HCT116 (cell line): ENCODE measurements around the gene LAS1L. TPM values are rescaled to one million over a fixed set of nuclear protein-coding genes. Genes with fewer than 3 reads are reported as not detected.

Experiments
- ATAC-seq: fragments of 200-7000 bp; cut with Tn5 transposase; 2 replicates; pipeline ENCODE4 v1.9.1; 2020; ENCODE audit warnings: mild to moderate bottlenecking, moderate library complexity
- BruUV-seq: library from RNA; stranded (reverse); fragments of 400-500 nt; replicated peaks from 2 replicates; lab custom pipeline; 2021; lab: Mats Ljungman, UMichigan
- CTCF ChIA-PET: fragments of 300-600 bp; sonication (Branson Sonifier 250); formaldehyde crosslinking; loops from one replicate; lab custom pipeline; 2021; ENCODE audit warnings: antibody characterized with exemption; lab: Charles Lee
- POLR2A ChIA-PET: fragments of 300-600, 350-600 bp; sonication (Branson Sonifier 250); formaldehyde crosslinking; loops from one replicate; lab custom pipeline; 2021; ENCODE audit warnings: antibody characterized with exemption; lab: Charles Lee
- RAD21 ChIA-PET, 2 experiments: fragments of 300-600 bp; sonication (Branson Sonifier 250); formaldehyde crosslinking; loops; one replicate each; lab custom pipeline; 2023; ENCODE audit warnings: low total read pairs in 2 of 2; ENCODE audit not compliant: uncharacterized antibody in 2 of 2, unreplicated experiment in 2 of 2, low non-redundant PET in 1 of 2; lab: Charles Lee
- DNase-seq: peaks from one replicate; pipeline ENCODE4 v3.0.0-alpha.2; 2010; ENCODE audit warnings: low read depth, low spot score
- H2AFZ ChIP-seq: fragments of 200-600 bp; shearing (Covaris generic), sonication (generic); 2 replicates; pipeline ENCODE4 v1.6.1; 2017; ENCODE audit warnings: low read depth, mixed run types, mixed read lengths, antibody characterized with exemption, low read length; ENCODE audit not compliant: poor library complexity, severe bottlenecking
- H3K27ac ChIP-seq: 2 replicates; pipeline ENCODE4 v1.5.1; 2012; ENCODE audit warnings: low read depth, low read length
- H3K27me3 ChIP-seq: fragments of 200-600 bp; sonication (generic); 2 replicates; pipeline ENCODE4 v1.6.1; 2016; ENCODE audit warnings: mixed run types, low read length, mixed read lengths; ENCODE audit not compliant: insufficient read depth
- H3K36me3 ChIP-seq, 2 experiments: fragments of 200-500 bp in 1 of 2; fragments of 200-600 bp in 1 of 2; sonication (Bioruptor generic) in 1 of 2; sonication (generic) in 1 of 2; 2 replicates each; pipeline versions ENCODE4 v1.5.1 to v1.6.1; 2014 to 2016; ENCODE audit warnings: low read length in 2 of 2, inconsistent platforms in 1 of 2, mixed read lengths in 1 of 2, mixed run types in 1 of 2; ENCODE audit not compliant: insufficient read depth in 2 of 2, control insufficient read depth in 1 of 2
- H3K4me1 ChIP-seq, 2 experiments: fragments of 200-600 bp in 1 of 2; sonication (generic) in 1 of 2; 2 replicates each; pipeline versions ENCODE4 v1.5.1 to v1.6.1; 2012 to 2017; ENCODE audit warnings: low read length in 2 of 2, inconsistent platforms in 1 of 2, mild to moderate bottlenecking in 1 of 2, mixed read lengths in 1 of 2, mixed run types in 1 of 2, moderate library complexity in 1 of 2; ENCODE audit not compliant: insufficient read depth in 2 of 2, control insufficient read depth in 1 of 2
- H3K4me2 ChIP-seq: fragments of 200-600 bp; sonication (generic); 2 replicates; pipeline ENCODE4 v1.6.1; 2017; ENCODE audit warnings: mixed run types, low read length, mixed read lengths
- H3K4me3 ChIP-seq, 2 experiments: fragments of 200-600 bp in 1 of 2; sonication (generic) in 1 of 2; replicated peaks in 1 of 2; 2 replicates each; pipeline ENCODE4 v1.5.1; 2011 to 2016; ENCODE audit warnings: low read length in 2 of 2, control low read depth in 1 of 2, low read depth in 1 of 2, mild to moderate bottlenecking in 1 of 2, mixed read lengths in 1 of 2, mixed run types in 1 of 2
- H3K79me2 ChIP-seq: fragments of 200-600 bp; sonication (generic); 2 replicates; pipeline ENCODE4 v1.6.1; 2017; ENCODE audit warnings: mild to moderate bottlenecking, mixed run types, low read length, moderate library complexity, mixed read lengths; ENCODE audit not compliant: insufficient read depth
- H3K9ac ChIP-seq: fragments of 200-600 bp; sonication (generic); 2 replicates; pipeline ENCODE4 v1.6.1; 2016; ENCODE audit warnings: low read length, mixed read lengths
- H3K9me2 ChIP-seq: fragments of 200-600 bp; sonication (generic), shearing (Covaris generic); 2 replicates; pipeline ENCODE4 v1.6.1; 2017; ENCODE audit warnings: mixed run types, mild to moderate bottlenecking, moderate library complexity; ENCODE audit not compliant: insufficient read depth
- H3K9me3 ChIP-seq, 2 experiments: fragments of 200-500 bp in 1 of 2; fragments of 200-600 bp in 1 of 2; sonication (Bioruptor generic) in 1 of 2; sonication (generic) in 1 of 2; 2 replicates each; pipeline ENCODE4 v1.6.1; 2014 to 2017; ENCODE audit warnings: low read length in 2 of 2, mixed read lengths in 2 of 2, inconsistent platforms in 1 of 2, low read depth in 1 of 2, mild to moderate bottlenecking in 1 of 2, mixed run types in 1 of 2, moderate library complexity in 1 of 2; ENCODE audit not compliant: control insufficient read depth in 1 of 2, insufficient read depth in 1 of 2
- H4K20me1 ChIP-seq: fragments of 200-600 bp; sonication (generic), shearing (Covaris generic); 2 replicates; pipeline ENCODE4 v1.6.1; 2017; ENCODE audit warnings: mixed run types, mild to moderate bottlenecking, moderate library complexity; ENCODE audit not compliant: insufficient read depth
- ATF3 ChIP-seq: IDR thresholded peaks from 2 replicates; pipeline ENCODE4 v1.6.1; 2012
- CBX3 ChIP-seq: IDR thresholded peaks from 2 replicates; pipeline ENCODE4 v1.6.1; 2012; ENCODE audit warnings: low read depth
- CEBPB ChIP-seq: IDR thresholded peaks from 2 replicates; pipeline ENCODE4 v1.6.1; 2012; ENCODE audit warnings: low read depth
- EGR1 ChIP-seq: IDR thresholded peaks from 2 replicates; pipeline ENCODE4 v1.6.1; 2012; ENCODE audit warnings: low read depth
- ELF1 ChIP-seq: IDR thresholded peaks from 2 replicates; pipeline ENCODE4 v1.6.1; 2012; ENCODE audit warnings: low read depth, borderline replicate concordance
- EZH2 ChIP-seq: fragments of 200-600 bp; sonication (generic); IDR thresholded peaks from 2 replicates; pipeline ENCODE4 v1.6.1; 2017; ENCODE audit warnings: antibody characterized with exemption, mixed run types
- EZH2phosphoT487 ChIP-seq: fragments of 200-600 bp; IDR thresholded peaks from 2 replicates; pipeline ENCODE4 v1.6.1; 2018; ENCODE audit warnings: antibody characterized with exemption, borderline replicate concordance
- FOSL1 ChIP-seq: IDR thresholded peaks from 2 replicates; pipeline ENCODE4 v1.6.1; 2012; ENCODE audit warnings: low read depth
- JUND ChIP-seq: IDR thresholded peaks from 2 replicates; pipeline ENCODE4 v1.6.1; 2012
- POLR2A ChIP-seq: IDR thresholded peaks from 2 replicates; pipeline ENCODE4 v1.7.0; 2011; ENCODE audit warnings: borderline replicate concordance; ENCODE audit not compliant: insufficient read depth, insufficient read length; ENCODE audit errors: extremely low read depth
- POLR2AphosphoS5 ChIP-seq: IDR thresholded peaks from 2 replicates; pipeline ENCODE4 v1.6.1; 2011; ENCODE audit warnings: mild to moderate bottlenecking, low read depth, low read length, moderate library complexity
- RAD21 ChIP-seq: IDR thresholded peaks from 2 replicates; pipeline ENCODE4 v1.6.1; 2012; ENCODE audit warnings: low read depth, mild to moderate bottlenecking
- SIN3A ChIP-seq: IDR thresholded peaks from 2 replicates; pipeline ENCODE4 v1.6.1; 2012; ENCODE audit warnings: low read depth
- SP1 ChIP-seq: IDR thresholded peaks from 2 replicates; pipeline ENCODE4 v1.6.1; 2012; ENCODE audit warnings: low read depth
- SRF ChIP-seq: IDR thresholded peaks from 2 replicates; pipeline ENCODE4 v1.6.1; 2012; ENCODE audit warnings: low read depth
- ZBTB33 ChIP-seq: IDR thresholded peaks from 2 replicates; pipeline ENCODE4 v1.6.1; 2011; ENCODE audit warnings: mild to moderate bottlenecking, low read length, moderate library complexity; ENCODE audit not compliant: insufficient replicate concordance; ENCODE audit errors: extremely low read depth
- ZFX ChIP-seq: fragments of 450-650 bp; IDR thresholded peaks from 2 replicates; pipeline ENCODE4 v1.6.1; 2017
- ZNF274 ChIP-seq: fragments of 200-500 bp; sonication (Bioruptor generic); IDR thresholded peaks from 2 replicates; pipeline ENCODE4 v1.6.1; 2014; ENCODE audit warnings: mild to moderate bottlenecking, low read depth, low read length, inconsistent platforms
- intact Hi-C: fragments of 100-400 bp; cut with micrococcal nuclease; formaldehyde crosslinking; loops from 2 replicates; pipeline ENCODE4 v1.10.0; 2022
- total RNA-seq: library from RNA; stranded (reverse); gene quantifications from one replicate; pipeline ENCODE4 v1.2.1, GENCODE V29; 2021; ENCODE audit not compliant: unreplicated experiment

The LAS1L gene
- total RNA-seq, 1 experiment from 2014 or later, result 47.7 TPM

- no peak; the same call in 1 of the 2 replicates for ATAC-seq
- Histone ChIP-seq H3K4me3 (no peak overlapping the region), H3K9me2 (no peaks in the 10 kb centered on the region), H2AFZ (no peak overlapping the region), H3K4me1 (no peaks in the 10 kb centered on the region), H4K20me1 (no peaks in the 10 kb centered on the region), H3K4me2 (no peak overlapping the region), H3K36me3 (no peaks in the 10 kb centered on the region), H3K9me3 (no peaks in the 10 kb centered on the region), H3K79me2 (no peaks in the 10 kb centered on the region), H3K9ac (no peak overlapping the region), H3K27me3 (no peaks in the 10 kb centered on the region), H3K27ac (no peak overlapping the region)
- intact Hi-C loops, result no loop called here
- RAD21 ChIA-PET, result no interaction called here
- TF ChIP-seq JUND (no peak), ATF3 (no peak), ZFX (no peak), RAD21 (no peak), ZBTB33 (no peak), EGR1 (no peak), EZH2 (no peak), CEBPB (no peak), ELF1 (no peak), ZNF274 (no peak), CBX3 (no peak), SP1 (no peak), SRF (no peak), SIN3A (no peak), POLR2AphosphoS5 (no peak), EZH2phosphoT487 (no peak), FOSL1 (no peak), POLR2A (no peak)
- CTCF ChIA-PET, result no interaction called here
- POLR2A ChIA-PET, result no interaction called here
- no TSS peak for BruUV-seq
- DNase-seq, result no peak
These were observed 32.0 kb downstream of the LAS1L start for GRCh38 chrX:65502618-65503017.
